Right cardiac atrium (tissue), 5 donors: ENCODE data around the gene CLDN9. TPM values are rescaled to one million over a fixed set of nuclear protein-coding genes. Genes with fewer than 3 reads are reported as not detected.

Source experiments
- ATAC-seq, 2 donors: fragments of 200-7000 bp; cut with Tn5 transposase; one replicate each; pipeline versions ENCODE4 v1.8.0 to v1.9.1; 2020; ENCODE audit warnings: moderate library complexity in 2 of 2, mild to moderate bottlenecking in 1 of 2
- DNase-seq, 3 donors: peaks; one replicate each; pipeline ENCODE4 v3.0.0-alpha.2; 2020
- H3K27ac ChIP-seq: one replicate; pipeline ENCODE4 v1.5.1; 2013; ENCODE audit warnings: mild to moderate bottlenecking, low read length, control low read depth, moderate library complexity
- H3K27me3 ChIP-seq: one replicate; pipeline ENCODE4 v1.6.1; 2013; ENCODE audit not compliant: control insufficient read depth, insufficient read depth
- H3K4me1 ChIP-seq: one replicate; pipeline ENCODE4 v1.6.1; 2013; ENCODE audit warnings: low read length; ENCODE audit not compliant: control insufficient read depth, insufficient read depth
- H3K4me3 ChIP-seq: one replicate; pipeline ENCODE4 v1.5.1; 2013; ENCODE audit warnings: low read length, control low read depth
- H3K9me3 ChIP-seq: one replicate; pipeline ENCODE4 v1.6.1; 2013; ENCODE audit warnings: low read length; ENCODE audit not compliant: control insufficient read depth
- WGBS: extraction: QIAGEN DNeasy Blood & Tissue Kit; methylation state at CpG from one replicate; pipeline ENCODE4 v1.1.7; 2013; 5-methylcytosine and 5-hydroxymethylcytosine counted together
- intact Hi-C, 4 donors: fragments of 100-400 bp; cut with DNase I; formaldehyde crosslinking; loops; one replicate each; pipeline versions ENCODE4 v1.11.0 to v1.14.0; 2022 to 2023
- polyA plus RNA-seq: library from polyadenylated mRNA; stranded (reverse); fragments of 200-250 nt; gene quantifications from one replicate; pipeline ENCODE4 v1.2.3, GENCODE V29; 2013
- total RNA-seq, 4 donors: library from RNA; stranded (reverse); fragmentation: NEBNext Ultra II Directional; extraction: Animal tissue kit (Norgen Biotek cat#: 25700); gene quantifications; one replicate each; pipeline ENCODE4 v1.2.1, GENCODE V29; 2021
- donor health status: healthy with polysubstance abuse.
- donor health status: DM: no; HTN: yes; CAD: no.
- donor health status: DM: no; HTN: no; CAD: no.
- donor health status: DM: no; HTN: yes; CAD: no; lungs with severe emphysema.
- donor health status: DM: yes; HTN: yes; CAD: no.

Gene CLDN9
- total and polyA plus RNA-seq, 5 donors, result 0.14 to 0.46 (median 0.32) TPM

- Histone ChIP-seq H3K27ac (peak within 1 kb of the TSS; percentile 10), H3K4me3 (peak within 1 kb of the TSS; percentile 61), H3K4me1 (peaks cover 4% of the 10 kb centered on the region), H3K9me3 (no peaks in the 10 kb centered on the region), H3K27me3 (no peaks in the 10 kb centered on the region)
- peak; percentile 91 to 93 for ATAC-seq
- intact Hi-C loops, result no loop called here
- WGBS, result under 1% methylated on average over 98 of the region's 98 CpGs
- DNase-seq, result peak; percentile 91 to 96 (median 95)
Observed at GRCh38 chr16:2968738-2969544, 43.8 kb upstream of the CLDN9 start, which contains the start of gene PAQR4. Gene PAQR4, plus strand, starts transcription at chr16:2969348. Its CDS starts 327 bp downstream, at chr16:2969675.

- Histone ChIP-seq H3K27me3 (no peaks in the 10 kb centered on the region), H3K9me3 (no peaks in the 10 kb centered on the region), H3K4me3 (peak overlapping the region; percentile 61), H3K27ac (peak overlapping the region; percentile 10), H3K4me1 (peaks cover 4% of the 10 kb centered on the region)
- ATAC-seq, result peak; percentile 19 to 20
- intact Hi-C loops, result no loop called here
- WGBS, result 3% methylated on average over 83 of the region's 83 CpGs
- peak; percentile 61 to 88 (median 87) for DNase-seq
Observed at GRCh38 chr16:2969545-2970521, 42.9 kb upstream of the CLDN9 start.

GRCh38 chr16:2970563-2970962 is 42.2 kb upstream of the CLDN9 start:
- intact Hi-C loops, result no loop called here
- WGBS, result 85% methylated on average over 6 of the region's 6 CpGs
- peaks cover 4% of the 10 kb centered on the region for H3K4me1 ChIP-seq

GRCh38 chr16:2971134-2971984 is 41.4 kb upstream of the CLDN9 start:
- 95% methylated on average over 35 of the region's 35 CpGs for WGBS
- no peak overlapping the region for H3K27ac ChIP-seq
- ATAC-seq, result no peak

More at GRCh38 chr16:2970563-2970962, 42.2 kb upstream of the CLDN9 start:
- Histone ChIP-seq H3K27me3 (no peaks in the 10 kb centered on the region), H3K9me3 (no peaks in the 10 kb centered on the region), H3K27ac (no peak overlapping the region), H3K4me3 (no peak overlapping the region)
- no peak for ATAC-seq
- DNase-seq, result peak in 1 of 3 donors; percentile 32

GRCh38 chr16:2971985-2972784 is 40.5 kb upstream of the CLDN9 start:
- Histone ChIP-seq H3K27me3 (no peaks in the 10 kb centered on the region), H3K27ac (no peak overlapping the region), H3K4me3 (no peak overlapping the region), H3K9me3 (no peaks in the 10 kb centered on the region), H3K4me1 (peaks cover 4% of the 10 kb centered on the region)
- no peak for ATAC-seq
- intact Hi-C loops, result no loop called here
- DNase-seq, result peak in 1 of 3 donors; percentile 48
- whole genome bisulfite sequencing, result 73% methylated on average over 15 of the region's 15 CpGs

More at GRCh38 chr16:2971134-2971984, 41.4 kb upstream of the CLDN9 start:
- Histone ChIP-seq H3K9me3 (no peaks in the 10 kb centered on the region), H3K4me3 (no peak overlapping the region), H3K4me1 (peaks cover 4% of the 10 kb centered on the region), H3K27me3 (no peaks in the 10 kb centered on the region)
- intact Hi-C loops, result no loop called here
- peak in 2 of 3 donors; percentile 55 to 58 for DNase-seq

GRCh38 chr16:2973093-2973492 is 39.6 kb upstream of the CLDN9 start:
- Histone ChIP-seq H3K4me3 (no peak overlapping the region), H3K9me3 (no peaks in the 10 kb centered on the region), H3K27ac (no peak overlapping the region), H3K27me3 (no peaks in the 10 kb centered on the region), H3K4me1 (peaks cover 4% of the 10 kb centered on the region)
- DNase-seq (no peak), ATAC-seq (no peak)
- WGBS, result 67% methylated on average over 5 of the region's 5 CpGs
- intact Hi-C loops, result no loop called here

GRCh38 chr16:2973605-2974318 is 39.0 kb upstream of the CLDN9 start:
- no peaks in the 10 kb centered on the region for H3K27me3 ChIP-seq
- no peak for ATAC-seq
- peaks cover 2% of the 10 kb centered on the region for H3K4me1 ChIP-seq
- H3K27ac ChIP-seq, result no peak overlapping the region
- H3K4me3 ChIP-seq, result no peak overlapping the region
- no peak for DNase-seq
- intact Hi-C loops, result no loop called here
- 88% methylated on average over 17 of the region's 17 CpGs for WGBS
- no peaks in the 10 kb centered on the region for H3K9me3 ChIP-seq

- Histone ChIP-seq H3K9me3 (no peaks in the 10 kb centered on the region), H3K27me3 (no peaks in the 10 kb centered on the region), H3K27ac (no peak overlapping the region), H3K4me3 (no peak overlapping the region), H3K4me1 (no peaks in the 10 kb centered on the region)
- WGBS, result 93% methylated on average over 15 of the region's 15 CpGs
- ATAC-seq (no peak), DNase-seq (peak in 1 of 3 donors; percentile 37)
- intact Hi-C loops, result no loop called here
Observed at GRCh38 chr16:2974319-2975056, 38.2 kb upstream of the CLDN9 start.
